ENCODE measurements around the gene ABCD1. TPM values are rescaled to one million over a fixed set of nuclear protein-coding genes. Genes with fewer than 3 reads are reported as not detected.
A peak's percentile ranks its signal among the peaks of the same experiment; 100 is the strongest.
"Not testable (repeated sequence)": the region's sequence is repeated elsewhere in the genome, so short reads cannot be mapped to it uniquely, and the experiment has no call there.

The ABCD1 gene
- total RNA-seq, 6 experiments from 2014 or later: 8.0 to 20.8 (median 10.9) TPM

DNA sequence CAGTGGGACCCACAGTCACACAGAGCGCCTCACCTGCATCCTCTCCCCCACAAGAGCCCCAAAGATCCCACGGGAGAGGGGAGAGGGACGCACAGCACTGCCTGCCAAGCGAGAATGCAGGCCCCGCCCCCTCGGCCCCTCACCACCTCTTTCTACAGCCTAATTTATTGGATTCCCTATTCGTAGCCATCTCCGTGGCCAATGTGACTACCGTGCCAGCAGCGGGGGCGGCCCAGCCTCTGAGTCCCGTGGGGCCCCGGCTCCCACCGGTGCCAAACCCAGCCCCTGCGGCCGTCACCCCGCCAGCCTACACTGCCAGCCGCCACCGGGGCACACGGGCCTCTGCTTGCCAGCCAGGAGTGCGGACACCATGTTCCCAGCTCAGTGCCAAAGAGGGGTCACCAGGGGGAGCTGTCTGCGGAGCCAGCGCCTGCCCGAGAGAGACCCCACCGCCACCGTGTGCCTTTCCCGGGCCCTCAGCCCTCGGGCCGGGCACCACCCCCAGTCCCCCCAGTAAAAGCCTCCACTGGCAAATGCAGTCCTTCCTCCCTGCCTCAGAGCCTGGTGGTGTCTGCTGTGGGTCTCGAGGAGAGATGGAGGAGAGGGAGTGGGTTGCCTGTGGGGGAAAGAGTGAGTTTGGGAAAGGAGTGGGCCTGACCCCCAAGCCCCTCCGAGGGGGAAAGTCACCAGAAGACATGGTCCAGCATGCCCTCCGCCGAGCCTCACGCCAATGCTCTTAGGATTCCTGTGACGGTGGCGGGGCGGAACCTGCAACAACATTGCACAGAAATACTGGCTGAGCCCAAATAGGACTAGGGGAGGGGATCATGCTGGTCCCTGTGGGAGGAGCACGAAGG is 19.8 kb downstream of the ABCD1 start:
- peak in 1 of 3 donors; percentile 21 for DNase-seq
- ATAC-seq: no peak
- H3K4me3 ChIP-seq: no peak overlapping the region
- no peaks in the 10 kb centered on the region for H3K4me1 ChIP-seq
- no peaks in the 10 kb centered on the region for H3K27me3 ChIP-seq
- WGBS (ENCODE audit: insufficient coverage, low coverage, low lambda C conversion rate, missing lambda C conversion rate): 26% methylated on average over 16 of the region's 38 CpGs
- H3K36me3 ChIP-seq: no peaks in the 10 kb centered on the region
- TF ChIP-seq, protein P1, sequence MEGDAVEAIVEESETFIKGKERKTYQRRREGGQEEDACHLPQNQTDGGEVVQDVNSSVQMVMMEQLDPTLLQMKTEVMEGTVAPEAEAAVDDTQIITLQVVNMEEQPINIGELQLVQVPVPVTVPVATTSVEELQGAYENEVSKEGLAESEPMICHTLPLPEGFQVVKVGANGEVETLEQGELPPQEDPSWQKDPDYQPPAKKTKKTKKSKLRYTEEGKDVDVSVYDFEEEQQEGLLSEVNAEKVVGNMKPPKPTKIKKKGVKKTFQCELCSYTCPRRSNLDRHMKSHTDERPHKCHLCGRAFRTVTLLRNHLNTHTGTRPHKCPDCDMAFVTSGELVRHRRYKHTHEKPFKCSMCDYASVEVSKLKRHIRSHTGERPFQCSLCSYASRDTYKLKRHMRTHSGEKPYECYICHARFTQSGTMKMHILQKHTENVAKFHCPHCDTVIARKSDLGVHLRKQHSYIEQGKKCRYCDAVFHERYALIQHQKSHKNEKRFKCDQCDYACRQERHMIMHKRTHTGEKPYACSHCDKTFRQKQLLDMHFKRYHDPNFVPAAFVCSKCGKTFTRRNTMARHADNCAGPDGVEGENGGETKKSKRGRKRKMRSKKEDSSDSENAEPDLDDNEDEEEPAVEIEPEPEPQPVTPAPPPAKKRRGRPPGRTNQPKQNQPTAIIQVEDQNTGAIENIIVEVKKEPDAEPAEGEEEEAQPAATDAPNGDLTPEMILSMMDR (IDR thresholded peaks at IDR 0.05): no peak
- TF ChIP-seq POLR2A (IDR thresholded peaks at IDR 0.05): no peak
- H3K9me3 ChIP-seq: no peaks in the 10 kb centered on the region
- intact Hi-C loops (cut with DNase I): no loop called here
- H3K27ac ChIP-seq: no peak overlapping the region

DNA sequence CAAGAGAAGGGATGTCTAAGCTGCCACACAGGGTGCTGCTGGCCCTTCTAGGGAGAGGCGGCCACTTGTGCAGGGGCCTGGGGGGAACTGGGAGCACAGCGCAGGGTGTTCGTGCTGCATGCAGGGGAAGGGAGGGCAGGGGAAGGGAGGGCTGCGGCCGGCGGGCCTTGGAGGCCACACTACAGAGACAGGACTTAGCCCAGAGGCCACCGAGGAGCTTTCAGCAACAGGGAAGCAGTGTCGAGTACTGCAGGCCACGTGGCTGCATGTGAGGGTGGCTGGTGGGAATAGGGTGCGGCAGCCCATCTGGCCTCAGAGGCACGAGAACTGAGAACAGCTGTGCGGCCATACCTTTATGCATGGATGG is 20.4 kb downstream of the ABCD1 start:
- 43% methylated on average over 6 of the region's 12 CpGs for WGBS (ENCODE audit: insufficient coverage, low coverage, low lambda C conversion rate, missing lambda C conversion rate)
- intact Hi-C loops (cut with DNase I); H3K4me3 ChIP-seq; H3K36me3 ChIP-seq; H3K27ac ChIP-seq; H3K27me3 ChIP-seq; ATAC-seq; H3K4me1 ChIP-seq; DNase-seq; H3K9me3 ChIP-seq: not testable (repeated sequence)

DNA sequence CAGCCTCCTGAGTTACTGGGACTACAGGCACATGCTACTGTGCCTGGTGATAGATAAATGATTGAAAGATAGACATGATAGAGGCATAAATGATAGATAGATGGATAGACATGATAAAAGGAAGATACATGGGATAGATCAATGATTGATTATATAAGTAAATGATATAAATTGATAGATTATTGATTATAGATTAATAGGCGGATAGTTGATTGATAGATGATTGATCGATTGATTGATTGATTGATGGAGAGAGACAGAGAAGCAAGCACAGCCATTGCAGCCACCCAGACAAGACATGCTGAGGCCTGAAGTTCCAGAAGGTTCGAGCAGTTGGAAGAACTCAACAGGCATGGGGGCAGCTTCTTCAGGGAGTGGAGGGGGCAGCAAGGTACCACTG is 21.7 kb downstream of the ABCD1 start:
- Histone ChIP-seq H3K4me1 (no peaks in the 10 kb centered on the region), H3K9me3 (no peaks in the 10 kb centered on the region), H3K27me3 (no peaks in the 10 kb centered on the region), H3K4me3 (no peak overlapping the region), H3K36me3 (no peaks in the 10 kb centered on the region), H3K27ac (no peak overlapping the region)
- DNase-seq: no peak
- intact Hi-C loops (cut with DNase I): no loop called here
- TF ChIP-seq, protein P1 (IDR thresholded peaks at IDR 0.05): no peak
- 44% methylated on average over 3 of the region's 3 CpGs for WGBS (ENCODE audit: insufficient coverage, low coverage, low lambda C conversion rate, missing lambda C conversion rate)
- no peak for ATAC-seq

DNA sequence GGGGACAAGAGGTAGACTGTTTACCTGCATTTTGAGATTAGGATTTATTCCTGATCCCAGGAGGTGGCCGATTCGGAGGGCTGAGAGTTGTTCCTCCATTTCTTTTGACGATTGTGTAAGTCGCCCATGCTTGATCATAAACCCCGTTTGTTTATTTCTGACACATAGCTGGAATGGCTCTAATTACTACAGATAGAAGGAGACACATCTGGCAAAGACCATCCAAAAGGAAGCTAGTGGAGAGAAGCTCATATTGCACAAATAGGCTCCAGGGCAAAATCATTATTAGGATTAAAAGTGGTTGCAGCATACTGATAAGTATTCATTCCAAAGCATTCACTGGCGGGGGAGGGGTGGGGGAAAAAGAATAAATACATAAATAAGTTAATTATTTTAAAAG is 22.3 kb downstream of the ABCD1 start:
- intact Hi-C loops (cut with DNase I); H3K4me3 ChIP-seq; ATAC-seq; H3K9me3 ChIP-seq; H3K27me3 ChIP-seq; DNase-seq; H3K36me3 ChIP-seq; H3K27ac ChIP-seq; H3K4me1 ChIP-seq: not testable (repeated sequence)
- 30% methylated on average over 3 of the region's 6 CpGs for WGBS (ENCODE audit: insufficient coverage, low coverage, low lambda C conversion rate, missing lambda C conversion rate)

DNA sequence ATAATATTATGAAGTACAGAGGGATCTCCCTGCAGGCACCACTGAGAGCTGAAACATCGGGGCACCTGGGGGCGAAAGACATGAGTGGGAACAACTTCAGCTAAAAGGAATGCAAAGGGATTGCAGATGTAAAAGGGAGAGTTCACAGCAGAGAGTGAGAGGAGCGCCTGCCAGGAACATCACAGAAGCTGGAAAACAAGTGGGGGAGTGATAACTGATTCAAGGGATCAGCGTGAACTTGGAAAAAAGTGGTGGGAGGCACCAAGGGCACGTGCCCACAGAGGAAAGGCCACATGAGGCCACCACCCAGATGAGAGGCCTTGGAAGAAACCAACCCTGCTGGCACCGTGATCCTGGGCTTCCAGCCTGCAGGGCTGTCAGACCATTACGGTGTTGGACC is 24.4 kb downstream of the ABCD1 start:
- H3K4me1 ChIP-seq; H3K4me3 ChIP-seq; H3K36me3 ChIP-seq; H3K9me3 ChIP-seq; ATAC-seq; intact Hi-C loops (cut with DNase I); DNase-seq; H3K27me3 ChIP-seq; H3K27ac ChIP-seq: not testable (repeated sequence)
- whole genome bisulfite sequencing (ENCODE audit: insufficient coverage, low coverage, low lambda C conversion rate, missing lambda C conversion rate): 70% methylated on average over 5 of the region's 7 CpGs

DNA sequence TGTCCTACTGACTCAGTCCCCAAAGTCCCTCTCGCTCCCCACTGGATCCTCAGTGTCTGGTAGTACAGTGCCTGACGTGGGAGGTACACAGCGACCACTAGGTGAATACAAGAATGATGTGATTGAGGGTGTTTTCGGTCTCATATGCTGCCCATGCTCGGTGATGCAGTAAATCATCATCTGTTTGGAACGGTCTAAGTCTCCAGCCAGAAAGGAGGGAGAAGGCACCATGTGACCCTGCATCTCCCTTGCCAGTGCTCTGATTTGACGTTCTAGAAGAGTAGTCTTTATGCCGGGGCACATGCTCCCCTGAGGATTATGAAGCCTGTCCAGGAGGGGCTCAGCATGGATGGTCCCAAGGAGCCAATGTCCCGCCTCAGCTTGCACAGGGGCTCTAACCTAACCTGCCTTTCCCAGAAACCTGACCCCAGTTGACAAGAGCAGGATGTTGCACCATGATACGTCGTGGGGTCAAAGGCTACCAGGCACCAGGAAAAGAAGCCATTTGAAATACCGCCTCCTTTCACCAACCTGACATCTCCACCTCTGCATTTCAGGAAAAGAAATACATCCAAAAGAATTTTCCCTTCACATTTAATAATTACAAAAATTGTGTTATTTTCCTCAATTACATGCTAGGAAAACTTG is 25.6 kb downstream of the ABCD1 start:
- H3K27me3 ChIP-seq: no peaks in the 10 kb centered on the region
- H3K4me1 ChIP-seq: no peaks in the 10 kb centered on the region
- no peak for ATAC-seq
- no peak for TF ChIP-seq POLR2A (IDR thresholded peaks at IDR 0.05)
- TF ChIP-seq, protein P1 (IDR thresholded peaks at IDR 0.05): no peak
- no peak overlapping the region for H3K27ac ChIP-seq
- DNase-seq: no peak
- intact Hi-C loops (cut with DNase I): no loop called here
- WGBS (ENCODE audit: insufficient coverage, low coverage, low lambda C conversion rate, missing lambda C conversion rate): 58% methylated on average over 6 of the region's 12 CpGs
- no peaks in the 10 kb centered on the region for H3K36me3 ChIP-seq
- H3K4me3 ChIP-seq: no peak overlapping the region
- no peaks in the 10 kb centered on the region for H3K9me3 ChIP-seq
